ENCODE results near the gene FBXL5.

DNA sequence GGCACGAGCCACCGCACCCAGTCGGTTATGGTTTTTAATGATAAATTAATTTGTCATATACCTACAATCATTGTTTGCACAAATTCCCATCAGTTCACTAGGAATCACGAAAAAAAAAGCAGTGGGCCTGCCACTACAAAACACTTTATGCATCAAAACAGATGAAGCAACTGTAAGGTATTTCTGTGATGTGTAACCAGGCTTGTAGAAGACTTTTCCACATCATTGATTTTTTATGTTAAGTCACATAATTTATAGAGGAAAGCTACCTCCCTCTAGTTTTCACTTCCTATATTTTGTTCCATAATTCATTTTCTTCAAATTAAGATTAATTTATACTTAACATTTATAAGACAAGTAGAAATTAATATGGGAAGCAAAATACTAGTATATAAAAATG, 19.8 kb upstream of the FBXL5 start:
- no peak for TF ChIP-seq CTCF (IDR thresholded peaks at IDR 0.05)
- no peak for TF ChIP-seq POLR2A (IDR thresholded peaks at IDR 0.05)

All from thyroid gland (tissue), 4 donors.